AG08395 (cell line): ENCODE measurements around the gene FREY1.
A peak's percentile ranks its signal among the peaks of the same experiment; 100 is the strongest.

Experiments used
- DNase-seq: peaks from one replicate; pipeline ENCODE4 v3.0.0; 2012; ENCODE audit warnings: mixed read lengths, low spot score

The FREY1 gene

GRCh38 chr11:45870706-45871105, 36.4 kb downstream of the FREY1 start:
- DNase-seq, result no peak

GRCh38 chr11:45869551-45869950, 37.5 kb downstream of the FREY1 start:
- DNase-seq, result no peak

- DNase-seq, result no peak
Measured at GRCh38 chr11:45864041-45864440, 43.0 kb downstream of the FREY1 start.

GRCh38 chr11:45860764-45861510, 46.1 kb downstream of the FREY1 start:
- no peak for DNase-seq

GRCh38 chr11:45860348-45860747, 46.7 kb downstream of the FREY1 start:
- DNase-seq, result no peak

GRCh38 chr11:45859661-45860140, 47.4 kb downstream of the FREY1 start:
- peak; percentile 98 for DNase-seq

GRCh38 chr11:45858751-45859398, 48.2 kb downstream of the FREY1 start:
- DNase-seq, result no peak

- peak; percentile 87 for DNase-seq
Measured at GRCh38 chr11:45857961-45858474, 49.1 kb downstream of the FREY1 start.
